HG03175 (cell line): ENCODE measurements around the gene HDGFL3.
"Not testable (repeated sequence)": the region's sequence is repeated elsewhere in the genome, so short reads cannot be mapped to it uniquely, and the experiment has no call there.

Source experiments
- ATAC-seq: cut with Tn5 transposase; IDR thresholded peaks from one replicate; pipeline ENCODE4 v1.9.1; 2021; ENCODE audit warnings: mild to moderate bottlenecking, moderate library complexity; ENCODE audit not compliant: unreplicated experiment

Gene HDGFL3

DNA sequence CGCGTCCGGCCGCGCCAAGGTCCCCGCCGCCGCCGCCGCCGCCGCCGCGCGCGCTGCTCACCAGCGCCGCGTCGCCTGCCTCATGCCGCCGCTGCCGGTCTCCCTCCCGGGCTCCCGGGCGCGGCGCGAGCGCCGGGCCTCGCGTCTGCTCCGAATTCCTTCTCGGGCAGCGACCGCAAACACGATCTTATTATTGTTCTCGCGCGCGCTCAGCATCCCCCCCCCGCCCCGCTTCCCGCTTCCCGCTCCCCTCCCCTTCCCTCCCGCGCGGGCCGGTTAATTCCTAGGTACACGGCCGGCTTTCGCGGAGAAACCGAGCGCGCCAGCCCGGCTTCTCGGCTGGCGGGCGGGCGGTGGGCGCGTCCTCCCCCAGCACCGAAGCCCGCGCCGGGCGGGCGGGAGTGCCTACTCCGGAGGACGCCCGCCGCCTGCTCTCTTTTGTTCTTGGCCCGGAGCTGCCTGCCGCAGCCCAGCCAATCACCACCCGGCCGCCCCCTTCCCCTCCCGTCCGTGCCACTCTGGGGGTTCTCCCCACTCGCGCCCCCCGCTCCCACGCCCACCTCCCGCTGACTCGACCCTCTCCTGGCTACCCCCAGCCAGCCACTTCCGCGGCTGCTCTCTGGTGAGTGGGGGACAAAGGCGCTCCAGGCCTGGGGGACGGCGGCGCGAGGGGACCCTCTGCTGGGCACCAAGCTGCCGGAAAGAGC is at the start of gene HDGFL3:
Gene HDGFL3, minus strand, starts transcription at position 164 of the 707 bp plus-strand sequence. CDS start 409 bp downstream, outside the sequence.
- ATAC-seq = peak; percentile 40

DNA sequence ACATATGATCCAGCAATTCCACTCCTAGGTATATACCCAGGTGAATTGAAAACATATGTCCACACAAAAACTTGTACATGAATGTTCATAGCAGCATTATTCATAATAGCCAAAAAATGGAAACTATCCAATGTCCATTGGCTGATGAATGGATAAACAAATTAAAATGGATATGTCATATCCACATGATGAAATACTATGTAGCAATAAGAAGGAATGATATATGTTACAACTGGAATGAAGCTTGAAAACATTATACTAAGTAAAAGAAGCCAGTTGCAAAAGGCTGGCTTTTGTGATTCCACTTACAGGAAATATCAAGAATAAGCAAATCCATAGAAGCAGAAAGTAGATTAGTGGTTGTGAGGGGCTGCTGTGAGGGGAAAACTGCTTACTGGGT is 43.2 kb upstream of the HDGFL3 start:
- ATAC-seq = no peak

DNA sequence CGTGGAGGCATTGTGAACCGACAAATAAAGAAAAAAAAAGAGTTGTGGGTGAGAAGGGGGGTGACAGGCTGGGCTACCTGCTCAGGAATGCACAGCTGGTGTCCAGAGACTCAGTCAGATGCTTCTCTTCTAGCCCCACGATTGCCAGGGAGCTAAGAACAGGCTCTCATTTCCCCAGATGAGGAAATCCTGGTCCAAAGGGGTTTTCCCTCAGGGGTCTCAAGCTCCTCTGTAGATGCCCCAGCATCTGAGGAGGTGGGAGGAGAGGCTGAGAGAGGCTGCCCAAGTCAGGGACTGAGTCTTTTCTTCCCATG is 41.4 kb upstream of the HDGFL3 start:
- ATAC-seq = no peak

DNA sequence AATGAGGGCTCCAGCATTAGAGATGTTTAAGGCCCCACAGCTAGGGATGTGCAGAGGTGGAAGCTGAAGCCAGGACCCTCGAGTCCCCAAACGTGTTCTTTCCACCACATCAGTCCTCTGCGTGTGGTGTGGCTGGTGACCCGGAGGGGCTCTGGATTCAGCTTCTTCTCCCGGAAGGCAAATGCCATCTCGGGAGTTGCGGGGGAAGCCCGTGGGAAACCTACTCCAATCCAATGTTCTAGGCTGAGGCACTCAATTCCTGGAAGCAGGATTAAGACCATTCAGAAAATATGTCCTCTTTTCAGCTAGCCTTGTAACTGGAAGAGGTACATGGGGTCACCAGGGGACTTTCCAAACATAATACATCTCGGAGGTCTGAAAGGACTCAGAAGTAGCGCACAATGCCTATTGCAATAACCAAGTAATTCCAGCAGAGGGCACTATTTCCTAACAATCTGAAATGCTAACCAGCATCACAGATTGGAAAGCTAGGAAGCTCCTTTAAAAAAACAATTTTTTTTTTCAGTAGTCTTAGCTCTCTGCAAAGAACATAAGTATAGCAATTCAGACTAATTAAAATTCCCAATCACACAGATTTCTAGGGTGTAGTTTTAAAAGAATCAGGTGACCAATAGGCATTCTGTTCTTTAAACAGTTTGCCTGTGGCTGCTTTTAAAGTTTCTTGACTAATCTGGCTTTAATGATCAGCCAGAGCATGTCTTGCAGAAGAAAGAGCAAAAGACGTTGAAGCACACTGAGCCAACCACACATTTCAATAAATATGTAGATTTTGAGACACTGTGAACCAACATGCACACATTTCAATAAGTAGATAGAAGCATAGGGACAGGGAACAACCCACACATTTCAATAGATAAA is 40.8 kb upstream of the HDGFL3 start:
- ATAC-seq = peak; percentile 51

- no peak for ATAC-seq
Measured at GRCh38 chr15:83243634-83244033, 36.0 kb upstream of the HDGFL3 start.

DNA sequence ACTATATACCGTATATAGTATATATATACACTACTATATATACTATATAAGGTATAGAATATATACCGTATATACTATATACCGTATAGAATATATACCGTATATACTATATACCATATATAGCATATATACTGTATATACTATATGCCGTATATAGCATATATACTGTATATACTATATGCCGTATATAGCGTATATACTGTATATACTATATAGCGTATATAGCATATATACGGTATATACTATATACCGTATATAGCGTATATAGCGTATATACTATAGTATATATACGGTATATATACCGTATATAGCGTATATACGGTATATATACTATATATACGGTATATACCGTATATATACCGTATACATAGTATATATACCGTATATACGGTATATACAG is 22.6 kb upstream of the HDGFL3 start:
- ATAC-seq = no peak

DNA sequence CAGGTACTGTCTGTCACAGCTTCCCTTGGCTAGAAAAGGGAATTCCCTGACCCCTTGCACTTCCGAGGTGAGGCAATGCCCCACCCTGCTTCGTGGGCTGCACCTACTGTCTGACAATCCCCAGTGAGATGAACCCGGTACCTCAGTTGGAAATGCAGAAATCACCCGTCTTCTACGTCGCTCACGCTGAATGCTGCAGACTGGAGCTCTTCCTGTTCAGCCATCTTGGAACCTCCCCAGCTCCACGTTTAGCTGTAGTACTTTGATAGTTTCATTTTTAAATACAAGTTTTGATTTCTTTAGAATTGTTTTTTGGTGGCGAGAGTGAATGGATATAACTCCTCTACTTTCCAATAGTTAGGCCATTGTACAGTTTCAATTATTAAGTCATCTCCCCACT is 17.8 kb upstream of the HDGFL3 start:
- no peak for ATAC-seq

GRCh38 chr15:83221781-83222180 is 14.2 kb upstream of the HDGFL3 start:
- not testable (repeated sequence) for ATAC-seq

GRCh38 chr15:83219026-83219425 is 11.4 kb upstream of the HDGFL3 start:
- ATAC-seq = no peak

DNA sequence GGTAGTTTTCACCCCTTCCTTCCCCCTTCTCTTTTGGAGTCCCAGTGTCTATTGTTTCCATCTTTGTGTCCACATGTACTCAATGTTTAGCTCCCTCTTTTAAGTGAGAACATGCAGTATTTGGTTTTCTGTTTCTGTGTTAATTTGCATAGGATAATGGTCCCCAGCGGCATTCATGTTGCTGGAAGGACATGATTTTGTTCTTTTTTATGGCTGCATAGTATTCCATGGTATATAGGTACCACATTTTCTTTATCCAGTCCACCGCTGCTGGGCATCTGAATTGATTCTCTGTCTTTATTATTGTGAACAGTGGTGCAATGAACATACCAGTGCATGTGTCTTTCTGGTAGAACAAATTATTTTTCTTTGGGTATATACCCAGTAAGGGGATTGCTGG is 7.7 kb upstream of the HDGFL3 start:
- no peak for ATAC-seq

DNA sequence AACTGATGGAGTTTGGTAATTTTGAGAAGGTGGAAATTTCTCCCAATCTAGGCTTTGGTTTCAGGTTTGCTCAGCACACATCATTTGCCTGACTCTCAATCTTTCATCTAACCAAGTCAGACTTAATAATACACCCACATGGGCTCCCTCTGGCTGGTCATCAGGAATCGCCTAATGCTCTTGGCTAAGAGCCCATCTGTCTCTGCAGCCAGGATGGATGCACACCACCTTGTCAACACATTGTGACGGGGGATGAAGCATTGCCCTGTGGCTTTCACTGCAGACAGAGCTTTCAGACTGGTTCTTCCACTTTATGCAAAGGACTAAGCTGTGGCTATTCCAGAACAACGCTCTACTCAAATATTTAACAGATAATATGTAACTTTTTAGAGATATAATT is 3.0 kb upstream of the HDGFL3 start:
- no peak for ATAC-seq

DNA sequence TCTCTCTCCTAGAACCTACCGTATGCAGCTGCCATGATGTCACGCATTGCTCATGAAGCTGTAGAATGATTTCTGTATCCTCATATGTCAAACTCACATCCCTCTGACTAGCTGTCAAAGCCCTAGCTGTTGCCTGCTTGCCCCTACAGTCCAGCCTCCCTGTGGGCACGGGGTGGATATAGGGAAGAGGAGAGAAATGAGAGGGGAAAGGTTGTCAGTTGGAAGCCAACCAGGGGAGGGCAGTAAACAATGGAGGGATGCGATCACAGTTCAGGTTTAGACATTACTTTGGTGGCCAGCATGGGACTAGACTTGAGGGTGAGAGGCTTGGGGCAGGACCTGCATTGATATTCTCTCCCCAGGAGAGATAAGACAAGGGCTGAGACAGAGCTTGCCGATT is 1.7 kb upstream of the HDGFL3 start:
- ATAC-seq = no peak

DNA sequence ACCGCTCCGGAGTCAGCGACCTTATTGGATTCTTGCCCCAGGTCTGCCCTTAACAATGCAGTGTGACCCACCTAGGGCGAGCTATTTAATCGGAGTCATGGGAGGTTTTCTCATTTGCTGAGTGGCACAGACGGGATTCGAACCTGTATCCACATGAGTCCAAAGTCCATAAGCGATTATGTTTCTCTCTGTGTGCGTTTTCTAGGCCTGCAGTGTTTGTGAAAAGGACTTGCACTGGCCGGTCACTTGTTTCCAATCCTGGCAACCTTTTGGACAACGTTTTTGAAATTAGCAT is 691 bp upstream of the HDGFL3 start:
- ATAC-seq = no peak

DNA sequence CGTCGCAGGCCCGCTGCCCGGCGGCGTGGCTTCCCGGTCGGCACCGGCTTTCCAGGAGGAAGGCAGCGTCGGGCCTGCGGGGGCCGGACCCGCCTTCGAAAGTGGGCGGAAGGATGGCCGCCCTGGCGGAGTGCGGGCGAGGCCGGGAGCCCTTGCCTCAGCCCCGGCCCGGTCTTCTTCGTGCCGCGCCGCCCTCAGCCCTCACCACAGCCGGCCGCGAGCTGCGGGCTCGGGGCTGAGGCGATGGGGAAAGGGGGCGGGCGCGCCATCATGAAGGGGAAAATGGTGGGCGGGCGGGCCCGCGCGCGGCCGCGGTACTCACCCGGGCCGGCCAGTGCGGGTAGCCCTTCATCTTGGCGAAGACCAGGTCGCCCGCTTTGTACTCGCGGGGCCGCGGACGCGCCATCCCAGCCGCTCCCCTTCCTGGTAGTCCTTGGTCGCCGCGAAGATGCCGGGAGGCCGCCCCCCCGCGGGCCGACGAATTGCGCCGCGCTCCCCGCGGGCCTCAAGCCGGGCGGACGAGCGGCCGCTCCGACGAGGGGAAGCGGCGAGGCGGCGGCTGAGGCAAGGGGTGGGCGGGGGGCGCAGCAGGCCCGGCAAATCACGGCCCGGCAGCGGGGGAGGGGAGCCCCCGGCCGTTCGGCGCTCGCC is 489 bp downstream of the HDGFL3 start:
- peak; percentile 30 for ATAC-seq

- no peak for ATAC-seq
Measured at GRCh38 chr15:83206526-83207008, 1.1 kb downstream of the HDGFL3 start.

- ATAC-seq = no peak
Measured at GRCh38 chr15:83205725-83206324, 1.8 kb downstream of the HDGFL3 start.

DNA sequence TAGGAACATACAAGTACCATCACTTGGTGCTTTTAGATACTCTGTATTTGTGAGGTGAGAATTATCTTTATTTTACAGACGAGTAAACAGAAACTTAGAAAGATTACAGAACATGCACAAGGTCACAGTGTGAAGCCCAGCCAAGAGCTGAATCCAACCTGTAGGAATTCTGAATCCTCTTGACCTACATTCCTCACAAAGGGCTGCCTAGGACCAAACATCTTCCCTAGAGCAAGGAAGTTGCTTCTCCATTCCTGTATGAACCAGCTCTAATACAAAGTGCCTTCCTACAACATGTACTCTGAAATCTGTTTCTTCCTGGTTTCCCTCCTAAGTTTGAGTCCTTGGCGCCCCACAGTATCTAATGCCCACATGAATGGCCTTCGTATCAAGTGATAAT is 2.9 kb downstream of the HDGFL3 start:
- ATAC-seq = no peak

DNA sequence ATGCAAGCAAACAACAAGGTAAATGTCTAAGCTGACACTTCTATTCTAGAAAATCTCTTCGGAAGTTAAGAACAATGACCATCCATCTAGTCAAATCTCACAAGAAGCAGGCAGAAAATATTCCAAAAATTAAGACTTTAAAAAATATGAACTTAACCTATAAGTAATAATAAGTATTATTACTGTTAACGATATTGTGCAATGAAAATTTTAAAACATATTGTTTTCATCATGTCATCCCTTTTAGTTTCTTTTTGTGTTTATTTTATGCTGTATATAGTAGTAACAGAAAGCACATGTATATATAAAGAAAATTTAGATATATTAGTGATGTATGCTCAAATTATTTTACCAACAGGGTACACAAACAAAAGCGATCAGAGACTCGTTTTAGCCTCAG is 4.1 kb downstream of the HDGFL3 start:
- ATAC-seq = no peak

GRCh38 chr15:83200589-83200988 is 7.0 kb downstream of the HDGFL3 start:
- ATAC-seq = no peak

DNA sequence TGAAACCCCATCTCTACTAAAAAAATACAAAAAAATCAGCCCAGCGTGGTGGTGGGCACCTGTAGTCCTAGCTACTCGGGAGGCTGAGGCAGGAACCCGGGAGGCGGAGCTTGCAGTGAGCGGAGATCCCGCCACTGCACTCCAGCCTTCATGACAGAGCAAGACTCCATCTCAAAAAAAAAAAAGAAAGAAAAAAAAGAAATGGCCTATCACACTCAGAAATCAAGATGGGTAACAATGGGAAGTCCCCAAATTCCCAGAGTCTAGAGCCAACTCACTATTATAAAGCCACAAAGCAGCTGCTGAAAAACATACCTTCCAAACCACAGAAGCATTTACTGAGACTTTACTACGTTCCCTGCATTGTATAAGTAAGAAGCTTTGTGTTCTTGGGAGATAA is 7.5 kb downstream of the HDGFL3 start:
- no peak for ATAC-seq

GRCh38 chr15:83199288-83199687 is 8.3 kb downstream of the HDGFL3 start:
- ATAC-seq = peak; percentile 97

GRCh38 chr15:83198476-83198875 is 9.1 kb downstream of the HDGFL3 start:
- no peak for ATAC-seq
